GM23248 (cell line): ENCODE measurements around the gene ALPL.

Experiments
- EZH2 ChIP-seq: fragments of 200-600 bp; sonication (generic); IDR thresholded peaks from 2 replicates; pipeline ENCODE4 v1.6.1; 2018; ENCODE audit warnings: antibody characterized with exemption, mild to moderate bottlenecking; ENCODE audit not compliant: insufficient read depth, poor library complexity, severe bottlenecking
- EZH2phosphoT487 ChIP-seq: fragments of 200-600 bp; sonication (generic); IDR thresholded peaks from 2 replicates; pipeline ENCODE4 v1.6.1; 2018; ENCODE audit warnings: antibody characterized with exemption, moderate library complexity, mild to moderate bottlenecking, low read depth; ENCODE audit not compliant: insufficient read depth

GRCh38 chr1:21521717-21522060, 12.5 kb downstream of the ALPL start:
- TF ChIP-seq EZH2phosphoT487 (no peak), EZH2 (no peak)
